ENCODE results near the gene NEGR1.

DNA sequence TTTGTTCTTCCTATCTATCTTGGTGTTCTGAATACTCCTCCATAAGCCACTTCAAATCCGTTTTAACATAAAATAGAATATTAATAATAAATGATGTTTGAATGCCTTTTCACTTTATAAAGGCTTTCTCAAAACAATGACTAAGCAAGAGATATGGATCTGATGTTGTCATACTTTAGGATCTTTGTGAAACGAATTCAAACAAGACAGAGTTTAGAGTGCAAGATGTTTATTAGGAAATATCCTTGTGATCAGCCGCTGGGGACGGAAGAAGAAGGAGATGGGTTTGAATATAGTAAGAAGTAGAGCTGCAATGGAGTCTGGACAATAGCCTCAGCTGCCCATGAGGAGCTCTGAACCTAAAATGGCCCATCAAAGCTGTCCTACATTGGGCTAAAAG lies 351.8 kb downstream of the NEGR1 start:
- TF ChIP-seq, protein P1, sequence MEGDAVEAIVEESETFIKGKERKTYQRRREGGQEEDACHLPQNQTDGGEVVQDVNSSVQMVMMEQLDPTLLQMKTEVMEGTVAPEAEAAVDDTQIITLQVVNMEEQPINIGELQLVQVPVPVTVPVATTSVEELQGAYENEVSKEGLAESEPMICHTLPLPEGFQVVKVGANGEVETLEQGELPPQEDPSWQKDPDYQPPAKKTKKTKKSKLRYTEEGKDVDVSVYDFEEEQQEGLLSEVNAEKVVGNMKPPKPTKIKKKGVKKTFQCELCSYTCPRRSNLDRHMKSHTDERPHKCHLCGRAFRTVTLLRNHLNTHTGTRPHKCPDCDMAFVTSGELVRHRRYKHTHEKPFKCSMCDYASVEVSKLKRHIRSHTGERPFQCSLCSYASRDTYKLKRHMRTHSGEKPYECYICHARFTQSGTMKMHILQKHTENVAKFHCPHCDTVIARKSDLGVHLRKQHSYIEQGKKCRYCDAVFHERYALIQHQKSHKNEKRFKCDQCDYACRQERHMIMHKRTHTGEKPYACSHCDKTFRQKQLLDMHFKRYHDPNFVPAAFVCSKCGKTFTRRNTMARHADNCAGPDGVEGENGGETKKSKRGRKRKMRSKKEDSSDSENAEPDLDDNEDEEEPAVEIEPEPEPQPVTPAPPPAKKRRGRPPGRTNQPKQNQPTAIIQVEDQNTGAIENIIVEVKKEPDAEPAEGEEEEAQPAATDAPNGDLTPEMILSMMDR (IDR thresholded peaks at IDR 0.05): no peak
- TF ChIP-seq POLR2A (IDR thresholded peaks at IDR 0.05): no peak

All from heart left ventricle (tissue), 13 donors.